ENCODE data around the gene SPEM3.

DNA sequence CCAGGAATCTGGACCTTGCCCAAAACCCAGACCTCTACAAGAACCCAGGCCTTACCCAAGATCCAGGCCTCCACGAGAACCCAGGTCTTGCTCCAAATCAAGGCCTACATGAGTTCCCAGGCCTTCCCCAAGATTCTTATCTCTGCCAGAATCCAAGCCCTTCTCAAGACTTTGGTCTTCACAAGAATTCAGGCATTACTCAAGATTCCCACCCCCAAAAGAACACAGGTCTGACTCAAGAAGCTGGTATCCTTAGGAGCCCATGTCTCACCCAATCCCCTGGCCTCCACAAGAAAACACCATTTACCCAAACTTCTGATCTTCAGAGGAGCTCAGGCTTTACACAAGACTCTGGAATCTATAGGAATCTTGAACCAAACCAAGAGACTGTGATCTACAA, 2.6 kb downstream of the SPEM3 start:
- TF ChIP-seq POLR2A (IDR thresholded peaks at IDR 0.05) = no peak
- TF ChIP-seq, protein P1, sequence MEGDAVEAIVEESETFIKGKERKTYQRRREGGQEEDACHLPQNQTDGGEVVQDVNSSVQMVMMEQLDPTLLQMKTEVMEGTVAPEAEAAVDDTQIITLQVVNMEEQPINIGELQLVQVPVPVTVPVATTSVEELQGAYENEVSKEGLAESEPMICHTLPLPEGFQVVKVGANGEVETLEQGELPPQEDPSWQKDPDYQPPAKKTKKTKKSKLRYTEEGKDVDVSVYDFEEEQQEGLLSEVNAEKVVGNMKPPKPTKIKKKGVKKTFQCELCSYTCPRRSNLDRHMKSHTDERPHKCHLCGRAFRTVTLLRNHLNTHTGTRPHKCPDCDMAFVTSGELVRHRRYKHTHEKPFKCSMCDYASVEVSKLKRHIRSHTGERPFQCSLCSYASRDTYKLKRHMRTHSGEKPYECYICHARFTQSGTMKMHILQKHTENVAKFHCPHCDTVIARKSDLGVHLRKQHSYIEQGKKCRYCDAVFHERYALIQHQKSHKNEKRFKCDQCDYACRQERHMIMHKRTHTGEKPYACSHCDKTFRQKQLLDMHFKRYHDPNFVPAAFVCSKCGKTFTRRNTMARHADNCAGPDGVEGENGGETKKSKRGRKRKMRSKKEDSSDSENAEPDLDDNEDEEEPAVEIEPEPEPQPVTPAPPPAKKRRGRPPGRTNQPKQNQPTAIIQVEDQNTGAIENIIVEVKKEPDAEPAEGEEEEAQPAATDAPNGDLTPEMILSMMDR (IDR thresholded peaks at IDR 0.05) = no peak
